Aorta (tissue), 5 donors: Measurements from ENCODE around the gene SLC39A11. TPM values are rescaled to one million over a fixed set of nuclear protein-coding genes. Genes with fewer than 3 reads are reported as not detected.

Experiments used
- ATAC-seq: fragments of 200-7000 bp; cut with Tn5 transposase; one replicate; pipeline ENCODE4 v1.9.1; 2022; ENCODE audit warnings: moderate library complexity; ENCODE audit not compliant: low FRiP score
- DNase-seq, 2 donors: peaks; one replicate each; pipeline ENCODE4 v3.0.0-alpha.2; 2020
- H3K27ac ChIP-seq, 2 donors: one replicate each; pipeline ENCODE4 v1.5.1; 2013; ENCODE audit warnings: low read length in 2 of 2, mild to moderate bottlenecking in 2 of 2, moderate library complexity in 2 of 2, control low read depth in 1 of 2, inconsistent platforms in 1 of 2, low read depth in 1 of 2
- H3K27me3 ChIP-seq, 2 donors: one replicate each; pipeline ENCODE4 v1.6.1; 2013; ENCODE audit warnings: control low read depth in 1 of 2, low read length in 1 of 2, mild to moderate bottlenecking in 1 of 2, moderate library complexity in 1 of 2; ENCODE audit not compliant: insufficient read depth in 2 of 2, control insufficient read depth in 1 of 2
- H3K36me3 ChIP-seq, 2 donors: one replicate each; pipeline ENCODE4 v1.6.1; 2013; ENCODE audit warnings: control low read depth in 1 of 2, low read length in 1 of 2, mild to moderate bottlenecking in 1 of 2; ENCODE audit not compliant: insufficient read depth in 2 of 2, control insufficient read depth in 1 of 2
- H3K4me1 ChIP-seq, 2 donors: one replicate each; pipeline ENCODE4 v1.6.1; 2013; ENCODE audit warnings: low read length in 2 of 2, control low read depth in 1 of 2, mild to moderate bottlenecking in 1 of 2, moderate library complexity in 1 of 2; ENCODE audit not compliant: insufficient read depth in 2 of 2, control insufficient read depth in 1 of 2
- H3K4me3 ChIP-seq, 2 donors: one replicate each; pipeline ENCODE4 v1.5.1; 2013; ENCODE audit warnings: low read length in 2 of 2, control low read depth in 1 of 2, mild to moderate bottlenecking in 1 of 2
- H3K9me3 ChIP-seq: one replicate; pipeline ENCODE4 v1.6.1; 2013; ENCODE audit warnings: mild to moderate bottlenecking, low read length; ENCODE audit not compliant: control insufficient read depth
- WGBS, 2 donors: extraction: QIAGEN DNeasy Blood & Tissue Kit; methylation state at CpG; one replicate each; pipeline ENCODE4 v1.1.7; 2013; 5-methylcytosine and 5-hydroxymethylcytosine counted together
- intact Hi-C, 2 donors: fragments of 100-400 bp; cut with DNase I; formaldehyde crosslinking; loops; one replicate each; pipeline versions ENCODE4 v1.14.2 to v1.15.0; 2022
- polyA plus RNA-seq, 2 donors: library from polyadenylated mRNA; stranded (reverse); fragments of 200-250 nt; gene quantifications; one replicate each; pipeline ENCODE4 v1.2.3, GENCODE V29; 2013
- total RNA-seq, 2 donors: library from RNA; stranded (reverse); fragmentation: NEBNext Ultra II Directional; extraction: Animal tissue kit (Norgen Biotek cat#: 25700); gene quantifications; one replicate each; pipeline ENCODE4 v1.2.1, GENCODE V29; 2021
- donor health status: healthy with polysubstance abuse.
- donor health status: Bipolar disorder and iron deficiency.
- donor health status: DM: no; HTN: no; CAD: no.
- donor health status: DM: no; HTN: no; CAD: no.
- donor health status: DM: yes; HTN: yes; CAD: no.

SLC39A11 gene
- total and polyA plus RNA-seq, 4 donors, result 9.3 to 31.8 (median 17.5) TPM

GRCh38 chr17:72743037-72743467 is 349.4 kb downstream of the SLC39A11 start:
- H3K4me1 ChIP-seq, result no peaks in the 10 kb centered on the region
- H3K4me3 ChIP-seq, result no peak overlapping the region
- H3K9me3 ChIP-seq, result no peaks in the 10 kb centered on the region
- no peak for DNase-seq
- WGBS, 2 donors, result 77 to 80% methylated on average over 4 of the region's 4 CpGs
- no peak overlapping the region for H3K27ac ChIP-seq
- H3K27me3 ChIP-seq, result no peaks in the 10 kb centered on the region
- no peak for ATAC-seq
- intact Hi-C loops, result no loop called here
- H3K36me3 ChIP-seq, result no peaks in the 10 kb centered on the region

GRCh38 chr17:72737151-72737690 is 355.3 kb downstream of the SLC39A11 start:
- no peak overlapping the region for H3K4me3 ChIP-seq
- ATAC-seq, result no peak
- no peaks in the 10 kb centered on the region for H3K27me3 ChIP-seq
- no peaks in the 10 kb centered on the region for H3K4me1 ChIP-seq
- no peaks in the 10 kb centered on the region for H3K9me3 ChIP-seq
- H3K36me3 ChIP-seq, result peaks cover 0 to 9% of the 10 kb centered on the region in 2 donors
- no peak overlapping the region for H3K27ac ChIP-seq
- 91 to 94% methylated on average over 4 of the region's 4 CpGs for WGBS, 2 donors
- intact Hi-C loops, result no loop called here
- no peak for DNase-seq

- H3K27me3 ChIP-seq, result no peaks in the 10 kb centered on the region
- H3K4me1 ChIP-seq, result no peaks in the 10 kb centered on the region
- H3K27ac ChIP-seq, result no peak overlapping the region
- DNase-seq (no peak), ATAC-seq (no peak)
- intact Hi-C loops, result no loop called here
- no peak overlapping the region for H3K4me3 ChIP-seq
- 92 to 96% methylated on average over 8 of the region's 8 CpGs for WGBS, 2 donors
- H3K9me3 ChIP-seq, result no peaks in the 10 kb centered on the region
- peaks cover 0 to 9% of the 10 kb centered on the region in 2 donors for H3K36me3 ChIP-seq
These were observed 356.9 kb downstream of the SLC39A11 start for GRCh38 chr17:72735592-72735991.

DNA sequence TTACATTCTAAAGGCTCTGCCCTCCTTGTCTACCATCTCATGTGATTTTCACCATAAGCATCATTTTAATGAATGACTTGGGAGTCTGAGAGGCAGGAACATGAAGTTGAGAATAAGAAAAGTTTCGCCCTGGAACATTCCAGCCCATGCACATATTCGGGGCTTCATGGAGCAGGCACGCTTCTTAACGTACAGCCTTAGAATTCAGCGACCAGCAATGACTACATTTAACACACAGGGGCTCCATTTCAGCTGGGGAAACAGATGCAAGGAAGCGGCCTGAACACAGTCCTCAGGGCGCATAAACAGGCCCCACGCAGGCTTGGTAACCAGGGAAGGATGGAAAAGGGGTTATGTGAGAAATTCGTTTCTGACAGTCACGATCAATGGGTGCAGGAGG is 357.4 kb downstream of the SLC39A11 start:
- no peaks in the 10 kb centered on the region for H3K4me1 ChIP-seq
- no peak overlapping the region for H3K27ac ChIP-seq
- H3K27me3 ChIP-seq, result no peaks in the 10 kb centered on the region
- H3K9me3 ChIP-seq, result no peaks in the 10 kb centered on the region
- H3K4me3 ChIP-seq, result no peak overlapping the region
- DNase-seq, result no peak
- 87 to 88% methylated on average over 10 of the region's 10 CpGs for WGBS, 2 donors
- intact Hi-C loops, result no loop called here
- peaks cover 0 to 9% of the 10 kb centered on the region in 2 donors for H3K36me3 ChIP-seq
- no peak for ATAC-seq

- Histone ChIP-seq H3K27me3 (no peaks in the 10 kb centered on the region), H3K36me3 (peaks cover 0 to 9% of the 10 kb centered on the region in 2 donors), H3K4me3 (no peak overlapping the region), H3K27ac (no peak overlapping the region), H3K9me3 (no peaks in the 10 kb centered on the region), H3K4me1 (no peaks in the 10 kb centered on the region)
- ATAC-seq (no peak), DNase-seq (no peak)
- WGBS, 2 donors, result 83 to 84% methylated on average over 10 of the region's 10 CpGs
- intact Hi-C loops, result no loop called here
These were observed 357.9 kb downstream of the SLC39A11 start for GRCh38 chr17:72734613-72735012.

- no peaks in the 10 kb centered on the region for H3K9me3 ChIP-seq
- ATAC-seq (no peak), DNase-seq (no peak)
- H3K27me3 ChIP-seq, result no peaks in the 10 kb centered on the region
- H3K36me3 ChIP-seq, result peaks cover 0 to 9% of the 10 kb centered on the region in 2 donors
- H3K4me1 ChIP-seq, result no peaks in the 10 kb centered on the region
- WGBS, 2 donors, result 73 to 74% methylated on average over 3 of the region's 3 CpGs
- H3K4me3 ChIP-seq, result no peak overlapping the region
- no peak overlapping the region for H3K27ac ChIP-seq
- intact Hi-C loops, result no loop called here
These were observed 358.7 kb downstream of the SLC39A11 start for GRCh38 chr17:72733619-72734282.

GRCh38 chr17:72732893-72733618 is 359.4 kb downstream of the SLC39A11 start:
- Histone ChIP-seq H3K27me3 (no peaks in the 10 kb centered on the region), H3K9me3 (no peaks in the 10 kb centered on the region), H3K36me3 (peaks cover 0 to 9% of the 10 kb centered on the region in 2 donors), H3K27ac (no peak overlapping the region), H3K4me3 (no peak overlapping the region), H3K4me1 (no peaks in the 10 kb centered on the region)
- ATAC-seq (no peak), DNase-seq (no peak)
- 93 to 94% methylated on average over 8 of the region's 8 CpGs for WGBS, 2 donors
- intact Hi-C loops, result no loop called here

DNA sequence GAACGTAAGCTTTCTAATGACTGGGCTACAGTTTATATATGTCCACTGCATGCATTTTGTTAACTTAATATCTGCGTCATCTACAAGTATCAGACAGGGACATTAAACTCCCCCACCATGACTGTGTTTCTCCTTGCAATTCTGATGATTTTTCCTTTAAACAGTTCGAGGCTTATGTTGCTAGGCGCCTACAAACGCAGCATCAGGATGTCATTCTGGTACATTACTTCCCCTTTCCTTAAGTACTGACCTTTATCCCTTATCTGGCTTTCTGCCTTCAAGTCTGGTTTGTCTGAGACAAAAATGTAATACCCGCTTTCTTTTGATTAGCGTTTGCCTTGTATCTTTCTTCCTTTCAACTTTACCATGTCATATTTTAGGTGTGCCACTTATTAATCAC is 362.4 kb downstream of the SLC39A11 start:
- Histone ChIP-seq H3K27me3 (no peaks in the 10 kb centered on the region), H3K9me3 (no peaks in the 10 kb centered on the region), H3K27ac (no peak overlapping the region), H3K4me3 (no peak overlapping the region), H3K36me3 (peaks cover 0 to 3% of the 10 kb centered on the region in 2 donors), H3K4me1 (no peaks in the 10 kb centered on the region)
- WGBS, 2 donors, result 70 to 73% methylated on average over 7 of the region's 7 CpGs
- ATAC-seq, result no peak
- intact Hi-C loops, result no loop called here
- no peak for DNase-seq
